ENCODE measurements around the gene NTN3. TPM values are rescaled to one million over a fixed set of nuclear protein-coding genes. Genes with fewer than 3 reads are reported as not detected.
A peak's percentile ranks its signal among the peaks of the same experiment; 100 is the strongest.

The NTN3 gene
- total RNA-seq, 1 donor from 2014 or later: 4.8 TPM

- peaks cover 4% of the 10 kb centered on the region for H3K4me1 Mint-ChIP-seq
- no peaks in the 10 kb centered on the region for H3K9me3 Mint-ChIP-seq
- TF ChIP-seq, protein P1, sequence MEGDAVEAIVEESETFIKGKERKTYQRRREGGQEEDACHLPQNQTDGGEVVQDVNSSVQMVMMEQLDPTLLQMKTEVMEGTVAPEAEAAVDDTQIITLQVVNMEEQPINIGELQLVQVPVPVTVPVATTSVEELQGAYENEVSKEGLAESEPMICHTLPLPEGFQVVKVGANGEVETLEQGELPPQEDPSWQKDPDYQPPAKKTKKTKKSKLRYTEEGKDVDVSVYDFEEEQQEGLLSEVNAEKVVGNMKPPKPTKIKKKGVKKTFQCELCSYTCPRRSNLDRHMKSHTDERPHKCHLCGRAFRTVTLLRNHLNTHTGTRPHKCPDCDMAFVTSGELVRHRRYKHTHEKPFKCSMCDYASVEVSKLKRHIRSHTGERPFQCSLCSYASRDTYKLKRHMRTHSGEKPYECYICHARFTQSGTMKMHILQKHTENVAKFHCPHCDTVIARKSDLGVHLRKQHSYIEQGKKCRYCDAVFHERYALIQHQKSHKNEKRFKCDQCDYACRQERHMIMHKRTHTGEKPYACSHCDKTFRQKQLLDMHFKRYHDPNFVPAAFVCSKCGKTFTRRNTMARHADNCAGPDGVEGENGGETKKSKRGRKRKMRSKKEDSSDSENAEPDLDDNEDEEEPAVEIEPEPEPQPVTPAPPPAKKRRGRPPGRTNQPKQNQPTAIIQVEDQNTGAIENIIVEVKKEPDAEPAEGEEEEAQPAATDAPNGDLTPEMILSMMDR (conservative IDR thresholded peaks at IDR 0.05): no peak
- no peak overlapping the region for H3K4me3 Mint-ChIP-seq
- no peak overlapping the region for H3K27ac Mint-ChIP-seq (ENCODE audit: unreplicated experiment)
- H3K27me3 Mint-ChIP-seq (ENCODE audit: low read depth): no peaks in the 10 kb centered on the region
- peaks cover 11% of the 10 kb centered on the region for H3K36me3 Mint-ChIP-seq (ENCODE audit: low read depth)
- DNase-seq (ENCODE audit: low read depth, low spot score): no peak
Observed at GRCh38 chr16:2452650-2453049, 18.4 kb upstream of the NTN3 start.

- Mint-ChIP-seq H3K27me3 (ENCODE audit: low read depth) (peaks cover 3% of the 10 kb centered on the region), H3K4me3 (peak overlapping the region; percentile 47), H3K9me3 (no peaks in the 10 kb centered on the region), H3K36me3 (ENCODE audit: low read depth) (peaks cover 13% of the 10 kb centered on the region), H3K4me1 (peaks cover 16% of the 10 kb centered on the region), H3K27ac (ENCODE audit: unreplicated experiment) (peak overlapping the region; percentile 27)
- DNase-seq (ENCODE audit: low read depth, low spot score): no peak
- TF ChIP-seq, protein P1 (conservative IDR thresholded peaks at IDR 0.05): no peak
Observed at GRCh38 chr16:2455081-2455845, 15.8 kb upstream of the NTN3 start.

DNA sequence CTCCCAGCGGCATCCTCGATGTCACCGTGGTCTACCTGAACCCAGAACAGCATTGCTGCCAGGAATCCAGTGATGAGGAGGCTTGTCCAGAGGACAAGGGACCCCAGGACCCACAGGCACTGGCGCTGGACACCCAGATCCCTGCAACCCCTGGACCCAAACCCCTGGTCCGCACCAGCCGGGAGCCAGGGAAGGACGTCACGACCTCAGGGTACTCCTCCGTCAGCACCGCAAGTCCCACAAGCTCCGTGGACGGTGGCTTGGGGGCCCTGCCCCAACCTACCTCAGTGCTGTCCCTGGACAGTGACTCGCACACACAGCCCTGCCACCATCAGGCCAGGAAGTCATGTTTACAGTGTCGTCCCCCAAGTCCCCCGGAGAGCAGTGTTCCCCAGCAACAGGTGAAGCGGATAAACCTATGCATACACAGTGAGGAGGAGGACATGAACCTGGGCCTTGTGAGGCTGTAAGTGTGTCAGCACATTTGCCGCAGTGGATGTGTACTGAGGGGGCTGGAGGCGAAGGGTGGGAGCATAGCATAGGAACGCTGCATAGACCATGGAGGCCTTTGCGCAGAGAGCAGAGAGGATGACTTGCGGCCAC, 14.4 kb upstream of the NTN3 start:
- Mint-ChIP-seq H3K9me3 (no peaks in the 10 kb centered on the region), H3K27ac (ENCODE audit: unreplicated experiment) (peak overlapping the region; percentile 12), H3K4me3 (peak overlapping the region; percentile 44), H3K27me3 (ENCODE audit: low read depth) (peaks cover 3% of the 10 kb centered on the region), H3K36me3 (ENCODE audit: low read depth) (peaks cover 13% of the 10 kb centered on the region), H3K4me1 (peaks cover 16% of the 10 kb centered on the region)
- DNase-seq (ENCODE audit: low read depth, low spot score): no peak
- TF ChIP-seq, protein P1 (conservative IDR thresholded peaks at IDR 0.05): no peak

DNA sequence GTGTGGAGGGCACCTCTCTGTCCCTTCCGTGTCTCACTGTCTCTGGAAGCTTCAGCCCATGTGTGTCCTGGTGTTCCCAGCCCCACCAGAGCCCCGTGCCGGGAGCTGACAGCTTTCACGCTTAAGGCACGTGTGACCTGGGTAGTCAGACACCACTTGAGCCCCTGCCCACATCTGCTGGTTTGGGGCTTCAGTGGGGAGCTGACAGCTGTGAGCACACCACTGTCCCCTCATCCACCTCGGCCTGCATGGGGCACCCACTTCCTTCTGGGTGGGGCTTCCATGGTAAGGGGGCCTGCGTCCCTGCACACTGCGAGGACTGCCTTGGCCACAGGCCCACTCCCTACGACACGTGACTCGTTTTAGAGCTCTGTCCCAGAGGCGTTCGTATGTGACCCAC, 13.8 kb upstream of the NTN3 start:
- peaks cover 3% of the 10 kb centered on the region for H3K27me3 Mint-ChIP-seq (ENCODE audit: low read depth)
- no peaks in the 10 kb centered on the region for H3K9me3 Mint-ChIP-seq
- no peak overlapping the region for H3K27ac Mint-ChIP-seq (ENCODE audit: unreplicated experiment)
- peaks cover 11% of the 10 kb centered on the region for H3K36me3 Mint-ChIP-seq (ENCODE audit: low read depth)
- DNase-seq (ENCODE audit: low read depth, low spot score): no peak
- TF ChIP-seq, protein P1 (conservative IDR thresholded peaks at IDR 0.05): no peak
- peak overlapping the region; percentile 70 for H3K4me3 Mint-ChIP-seq
- peaks cover 16% of the 10 kb centered on the region for H3K4me1 Mint-ChIP-seq

- Mint-ChIP-seq H3K4me1 (peaks cover 16% of the 10 kb centered on the region), H3K36me3 (ENCODE audit: low read depth) (peaks cover 6% of the 10 kb centered on the region), H3K27ac (ENCODE audit: unreplicated experiment) (no peak overlapping the region), H3K9me3 (no peaks in the 10 kb centered on the region), H3K4me3 (peak overlapping the region; percentile 71), H3K27me3 (ENCODE audit: low read depth) (peaks cover 3% of the 10 kb centered on the region)
- TF ChIP-seq, protein P1 (conservative IDR thresholded peaks at IDR 0.05): no peak
- DNase-seq (ENCODE audit: low read depth, low spot score): no peak
Observed at GRCh38 chr16:2457946-2458345, 13.2 kb upstream of the NTN3 start.

Measured in neural crest cell (in vitro differentiated cells).